ENCODE data around the gene PTGR1. TPM values are rescaled to one million over a fixed set of nuclear protein-coding genes. Genes with fewer than 3 reads are reported as not detected.

PTGR1 gene
- total and polyA plus RNA-seq, 2 of the 8 experiments (the other 6 are each of a cell fraction or from before 2014, with no cell fraction given), result 16.9 to 28.5 TPM

- Histone ChIP-seq H2BK12ac (ENCODE audit: low read depth, low read length) (no peak overlapping the region; the same call in 1 of the 2 replicates), H3K27me3 (replicated peaks in 1 of 4; ENCODE audit: control insufficient read depth in 3 of 4, extremely low read depth in 1 of 4, insufficient read depth in 3 of 4, low read length in 3 of 4) (peaks cover 0 to 7% (median 5%) of the 10 kb centered on the region in 4 experiments; a peak in 2 of 7 replicates), H3K4me2 (ENCODE audit: insufficient read depth in 1 of 2, low read depth in 2 of 2, low read length in 2 of 2) (peak overlapping the region; percentile 84 to 95), H2AK5ac (ENCODE audit: low read depth, low read length) (no peak overlapping the region), H3K79me2 (ENCODE audit: control insufficient read depth in 1 of 2, insufficient read depth in 2 of 2, low read length in 2 of 2) (no peaks in the 10 kb centered on the region), H3K23ac (ENCODE audit: insufficient read length) (no peak overlapping the region), H3K79me1 (ENCODE audit: low read depth, low read length) (no peaks in the 10 kb centered on the region), H3K4me3 (ENCODE audit: extremely low read depth in 1 of 4, insufficient read depth in 2 of 4, low read depth in 3 of 4, low read length in 4 of 4) (peak overlapping the region; percentile 42 to 99 (median 80)), H4K8ac (ENCODE audit: extremely low read depth, insufficient read depth, low read length) (no peak overlapping the region), H4K5ac (ENCODE audit: insufficient read length, low read depth, low read length) (no peak overlapping the region), H3K27ac (ENCODE audit: low read depth, low read length) (no peak overlapping the region), H3K23me2 (ENCODE audit: low read depth, low read length) (peaks cover 17% of the 10 kb centered on the region), H3K4me1 (replicated peaks in 1 of 4; ENCODE audit: control insufficient read depth in 3 of 4, insufficient read depth in 4 of 4, low read length in 3 of 4) (no peaks in the 10 kb centered on the region), H3K9me3 (ENCODE audit: insufficient read depth in 2 of 2, low read depth in 1 of 2, low read length in 1 of 2) (no peaks in the 10 kb centered on the region), H2BK15ac (ENCODE audit: low read length) (0 out of 2 replicates have a peak overlapping the region, but pooled peaks have one; percentile 65), H3K36me3 (ENCODE audit: control insufficient read depth in 2 of 4, insufficient read depth in 4 of 4, low read length in 3 of 4) (peaks cover 0 to 12% (median 5%) of the 10 kb centered on the region in 4 experiments; a peak in 4 of 8 replicates), H3K56ac (replicated peaks; ENCODE audit: insufficient read length, low read depth, low read length) (no peak overlapping the region), H4K91ac (replicated peaks; ENCODE audit: insufficient read length, low read length) (no peak overlapping the region), H3K14ac (ENCODE audit: insufficient read length) (no peak overlapping the region), H2BK20ac (ENCODE audit: low read length) (0 out of 2 replicates have a peak overlapping the region, but pooled peaks have one; percentile 43), H3K9ac (replicated peaks in 1 of 4; ENCODE audit: extremely low read depth in 1 of 4, low read depth in 3 of 4, low read length in 3 of 4) (no peak overlapping the region; a peak in 1 of 7 replicates), H3K4ac (replicated peaks; ENCODE audit: insufficient read length, low read depth, low read length) (no peak overlapping the region), H2BK120ac (replicated peaks; ENCODE audit: low read depth, low read length) (no peak overlapping the region), H3K18ac (ENCODE audit: extremely low read depth, low read length) (0 out of 2 replicates have a peak overlapping the region, but pooled peaks have one; percentile 41), H2AFZ (ENCODE audit: low read length) (peak overlapping the region; percentile 68; the same call in 1 of the 2 replicates), H2BK5ac (ENCODE audit: low read depth, low read length) (no peak overlapping the region), H4K20me1 (replicated peaks in 1 of 2; ENCODE audit: control insufficient read depth in 1 of 2, insufficient read depth in 2 of 2, low read length in 2 of 2) (no peaks in the 10 kb centered on the region)
- POLR2A ChIA-PET (ENCODE audit: partially characterized antibody), result interaction anchor here (0.6 to 3.7 kb wide), 10 partner anchors 11 to 117 kb away, joined by 3 to 27 read pairs (median 4); partner anchors contain the start of genes DNAJC25 and ZNF483
- FAIRE-seq, result no peak
- no peak for DNase-seq (ENCODE audit: low read depth in 1 of 2, low spot score in 2 of 2)
- 31% methylated on average over 15 of the region's 17 CpGs; no CpG with 5 or more reads in 1 of the 2 experiments for WGBS, 2 experiments (ENCODE audit: extremely low coverage in 1 of 2, insufficient coverage in 1 of 2, insufficient read length in 1 of 2, insufficient replicate concordance in 2 of 2, low coverage in 1 of 2, low lambda C conversion rate in 2 of 2, missing lambda C conversion rate in 1 of 2)
- CTCF ChIA-PET (ENCODE audit: partially characterized antibody), result interaction anchor here (1.0 to 3.1 kb wide), 7 partner anchors 11 to 475 kb away, joined by 3 to 42 read pairs (median 4); no protein-coding TSS in a partner anchor
- no peak for TF ChIP-seq BCL11A (IDR thresholded peaks at IDR 0.05; ENCODE audit: low read depth in 2 of 2, low read length in 2 of 2)
- TF ChIP-seq CHD1 (IDR thresholded peaks at IDR 0.05; ENCODE audit: low read depth, low read length), result no peak
- TF ChIP-seq SIX5 (IDR thresholded peaks at IDR 0.05; ENCODE audit: low read depth, low read length), result no peak
- TF ChIP-seq TAF7 (optimal IDR thresholded peaks at IDR 0.05; ENCODE audit: borderline replicate concordance, low read depth, low read length), result no peak
- no peak for TF ChIP-seq FOSL1 (IDR thresholded peaks at IDR 0.05; ENCODE audit: insufficient read depth, low read depth, low read length)
- no peak for TF ChIP-seq NRF1 (IDR thresholded peaks at IDR 0.05; ENCODE audit: low read depth, low read length)
- TF ChIP-seq RFX5 (IDR thresholded peaks at IDR 0.05; ENCODE audit: borderline replicate concordance, low read depth, low read length), result no peak
- TF ChIP-seq ZNF274 (IDR thresholded peaks at IDR 0.05; ENCODE audit: borderline replicate concordance, extremely low read depth, low read length), result no peak
- TF ChIP-seq BRCA1 (IDR thresholded peaks at IDR 0.05; ENCODE audit: low read depth, low read length), result no peak
- no peak for TF ChIP-seq HDAC6 (IDR thresholded peaks at IDR 0.05; ENCODE audit: low read depth, low read length)
- no peak for TF ChIP-seq SAP30 (IDR thresholded peaks at IDR 0.05; ENCODE audit: insufficient read depth, insufficient replicate concordance, low read length)
- TF ChIP-seq, protein P1, sequence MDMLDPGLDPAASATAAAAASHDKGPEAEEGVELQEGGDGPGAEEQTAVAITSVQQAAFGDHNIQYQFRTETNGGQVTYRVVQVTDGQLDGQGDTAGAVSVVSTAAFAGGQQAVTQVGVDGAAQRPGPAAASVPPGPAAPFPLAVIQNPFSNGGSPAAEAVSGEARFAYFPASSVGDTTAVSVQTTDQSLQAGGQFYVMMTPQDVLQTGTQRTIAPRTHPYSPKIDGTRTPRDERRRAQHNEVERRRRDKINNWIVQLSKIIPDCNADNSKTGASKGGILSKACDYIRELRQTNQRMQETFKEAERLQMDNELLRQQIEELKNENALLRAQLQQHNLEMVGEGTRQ (IDR thresholded peaks at IDR 0.05; ENCODE audit: low read length), result no peak
These were observed 502 bp upstream of the PTGR1 start for GRCh38 chr9:111599955-111600343.

Data from H1 (cell line).